Gastrocnemius medialis (tissue), 4 donors: ENCODE data around the gene FAM219A.

Source experiments
- POLR2A ChIP-seq, 2 donors: fragments of 450-650 bp; IDR thresholded peaks; one replicate each; pipeline ENCODE4 v1.6.1; 2017; ENCODE audit warnings: antibody characterized with exemption in 2 of 2, mild to moderate bottlenecking in 2 of 2, moderate library complexity in 2 of 2
- TF ChIP-seq, protein P1 (sequence below), 5 experiments: fragments of 450-650 bp in 3 of 5; fragments of 200-600 bp in 2 of 5; sonication (generic) in 2 of 5; IDR thresholded peaks in 4 of 5; conservative IDR thresholded peaks in 1 of 5; 1 replicate in 4 of 5; 2 replicates in 1 of 5; pipeline ENCODE4 v1.5.1; 2016 to 2019; ENCODE audit warnings: antibody characterized with exemption in 5 of 5, mild to moderate bottlenecking in 3 of 5, moderate library complexity in 3 of 5

GRCh38 chr9:34396276-34397214, 61.8 kb downstream of the FAM219A start:
- TF ChIP-seq, protein P1, sequence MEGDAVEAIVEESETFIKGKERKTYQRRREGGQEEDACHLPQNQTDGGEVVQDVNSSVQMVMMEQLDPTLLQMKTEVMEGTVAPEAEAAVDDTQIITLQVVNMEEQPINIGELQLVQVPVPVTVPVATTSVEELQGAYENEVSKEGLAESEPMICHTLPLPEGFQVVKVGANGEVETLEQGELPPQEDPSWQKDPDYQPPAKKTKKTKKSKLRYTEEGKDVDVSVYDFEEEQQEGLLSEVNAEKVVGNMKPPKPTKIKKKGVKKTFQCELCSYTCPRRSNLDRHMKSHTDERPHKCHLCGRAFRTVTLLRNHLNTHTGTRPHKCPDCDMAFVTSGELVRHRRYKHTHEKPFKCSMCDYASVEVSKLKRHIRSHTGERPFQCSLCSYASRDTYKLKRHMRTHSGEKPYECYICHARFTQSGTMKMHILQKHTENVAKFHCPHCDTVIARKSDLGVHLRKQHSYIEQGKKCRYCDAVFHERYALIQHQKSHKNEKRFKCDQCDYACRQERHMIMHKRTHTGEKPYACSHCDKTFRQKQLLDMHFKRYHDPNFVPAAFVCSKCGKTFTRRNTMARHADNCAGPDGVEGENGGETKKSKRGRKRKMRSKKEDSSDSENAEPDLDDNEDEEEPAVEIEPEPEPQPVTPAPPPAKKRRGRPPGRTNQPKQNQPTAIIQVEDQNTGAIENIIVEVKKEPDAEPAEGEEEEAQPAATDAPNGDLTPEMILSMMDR (IDR thresholded peaks at IDR 0.05 in 4 of 5, conservative IDR thresholded peaks at IDR 0.05 in 1 of 5), result no peak
- no peak for TF ChIP-seq POLR2A (IDR thresholded peaks at IDR 0.05)
